MCF 10A (cell line): ENCODE results near the gene EXOC4. TPM values are rescaled to one million over a fixed set of nuclear protein-coding genes. Genes with fewer than 3 reads are reported as not detected.

Source experiments
- BruUV-seq: library from RNA; stranded (reverse); fragments of 400-500 nt; replicated peaks from 2 replicates; lab custom pipeline; 2021; lab: Mats Ljungman, UMichigan
- CTCF ChIA-PET: fragments of 300-600 bp; sonication (Branson Sonifier 250); formaldehyde crosslinking; extraction: SDS; loops from one replicate; lab custom pipeline; 2021; ENCODE audit warnings: antibody characterized with exemption, inconsistent platforms; lab: Yijun Ruan, JAX
- POLR2A ChIA-PET: fragments of 300-600, 350-650 bp; sonication (Branson Sonifier 250); formaldehyde crosslinking; extraction: SDS; loops from one replicate; lab custom pipeline; 2020; ENCODE audit warnings: antibody characterized with exemption, inconsistent platforms; lab: Yijun Ruan, JAX
- DNase-seq: peaks from one replicate; pipeline ENCODE4 v3.0.0-alpha.2; 2018; ENCODE audit not compliant: unreplicated experiment
- H3K27ac Mint-ChIP-seq: one replicate; pipeline ENCODE4 v1.8.0; 2022; ENCODE audit warnings: mild to moderate bottlenecking, low read depth, mixed read lengths; ENCODE audit not compliant: unreplicated experiment
- H3K27me3 Mint-ChIP-seq: one replicate; pipeline ENCODE4 v1.8.0; 2022; ENCODE audit warnings: mixed read lengths; ENCODE audit not compliant: insufficient read depth, unreplicated experiment
- H3K36me3 Mint-ChIP-seq: one replicate; pipeline ENCODE4 v1.8.0; 2022; ENCODE audit warnings: mild to moderate bottlenecking, moderate library complexity, mixed read lengths; ENCODE audit not compliant: insufficient read depth, unreplicated experiment
- H3K4me1 Mint-ChIP-seq: one replicate; pipeline ENCODE4 v1.8.0; 2022; ENCODE audit warnings: mixed read lengths; ENCODE audit not compliant: insufficient read depth, unreplicated experiment
- H3K4me3 Mint-ChIP-seq: one replicate; pipeline ENCODE4 v1.8.0; 2022; ENCODE audit warnings: mild to moderate bottlenecking, moderate library complexity, mixed read lengths; ENCODE audit not compliant: unreplicated experiment
- H3K9me3 Mint-ChIP-seq: one replicate; pipeline ENCODE4 v1.8.0; 2022; ENCODE audit warnings: mixed read lengths; ENCODE audit not compliant: unreplicated experiment
- intact Hi-C: fragments of 100-400 bp; cut with micrococcal nuclease; formaldehyde crosslinking; loops from 2 replicates; pipeline ENCODE4 v1.14.1; 2022
- total RNA-seq: library from RNA; stranded (reverse); gene quantifications from 2 replicates; pipeline ENCODE4 v1.2.3, GENCODE V29; 2022
- TF ChIP-seq, protein P1 (sequence below): fragments of 200-600 bp; IDR thresholded peaks from one replicate; pipeline ENCODE4 v1.8.0; 2022; ENCODE audit warnings: antibody characterized with exemption, mild to moderate bottlenecking; ENCODE audit not compliant: unreplicated experiment

The EXOC4 gene
- total RNA-seq, 1 experiment from 2014 or later = 105 TPM

DNA sequence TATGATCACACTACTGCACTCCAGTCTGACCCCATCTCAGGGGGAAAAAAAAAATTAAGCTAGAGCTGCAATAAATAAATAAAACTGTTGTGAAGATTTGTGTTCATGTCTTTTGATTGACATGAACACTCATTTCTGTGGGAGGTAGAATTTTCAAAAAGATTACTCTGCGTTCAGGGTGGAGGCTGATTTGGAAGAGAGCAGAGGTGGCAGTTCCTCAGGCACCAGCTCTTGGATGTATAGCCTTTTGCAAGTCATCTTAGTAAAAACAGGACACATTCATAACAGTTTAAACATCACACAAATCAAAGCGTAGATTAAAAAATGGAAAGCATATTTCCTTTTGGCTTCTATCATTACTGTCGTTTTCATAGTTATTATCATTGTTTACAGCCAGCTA, 630.7 kb downstream of the EXOC4 start:
- BruUV-seq = no TSS peak
- CTCF ChIA-PET = interaction anchor here (0.7 kb wide), 1 partner anchor 60 kb away, joined by 3 read pairs; no protein-coding TSS in a partner anchor
- intact Hi-C loops = no loop called here

DNA sequence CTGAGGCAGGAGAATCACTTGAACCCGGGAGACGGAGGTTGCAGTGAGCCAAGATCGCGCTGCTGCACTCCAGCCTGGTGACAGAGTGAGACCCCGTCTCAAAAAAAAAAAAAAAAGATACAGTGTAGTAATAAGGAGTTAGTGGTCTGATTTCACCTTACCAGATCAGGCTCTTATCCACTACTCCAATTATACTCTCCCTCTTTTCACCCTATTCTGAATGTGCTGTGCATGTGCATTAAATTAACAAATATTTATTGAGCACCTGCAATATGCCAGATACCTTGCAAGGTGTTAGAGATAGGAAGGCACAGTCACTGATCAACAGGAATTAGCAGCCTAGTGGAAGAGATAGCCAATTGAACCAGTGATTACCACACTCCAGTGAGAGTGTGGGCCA, 632.3 kb downstream of the EXOC4 start:
- Mint-ChIP-seq H3K4me3 (no peak overlapping the region), H3K27me3 (no peaks in the 10 kb centered on the region), H3K4me1 (peaks cover 7% of the 10 kb centered on the region), H3K36me3 (no peaks in the 10 kb centered on the region), H3K27ac (no peak overlapping the region), H3K9me3 (no peaks in the 10 kb centered on the region)
- no peak for DNase-seq
- no TSS peak for BruUV-seq
- ChIA-PET CTCF (interaction anchor here (0.7 kb wide), 1 partner anchor 1079 kb away, joined by 3 read pairs; no protein-coding TSS in a partner anchor), POLR2A (no interaction called here)
- TF ChIP-seq, protein P1, sequence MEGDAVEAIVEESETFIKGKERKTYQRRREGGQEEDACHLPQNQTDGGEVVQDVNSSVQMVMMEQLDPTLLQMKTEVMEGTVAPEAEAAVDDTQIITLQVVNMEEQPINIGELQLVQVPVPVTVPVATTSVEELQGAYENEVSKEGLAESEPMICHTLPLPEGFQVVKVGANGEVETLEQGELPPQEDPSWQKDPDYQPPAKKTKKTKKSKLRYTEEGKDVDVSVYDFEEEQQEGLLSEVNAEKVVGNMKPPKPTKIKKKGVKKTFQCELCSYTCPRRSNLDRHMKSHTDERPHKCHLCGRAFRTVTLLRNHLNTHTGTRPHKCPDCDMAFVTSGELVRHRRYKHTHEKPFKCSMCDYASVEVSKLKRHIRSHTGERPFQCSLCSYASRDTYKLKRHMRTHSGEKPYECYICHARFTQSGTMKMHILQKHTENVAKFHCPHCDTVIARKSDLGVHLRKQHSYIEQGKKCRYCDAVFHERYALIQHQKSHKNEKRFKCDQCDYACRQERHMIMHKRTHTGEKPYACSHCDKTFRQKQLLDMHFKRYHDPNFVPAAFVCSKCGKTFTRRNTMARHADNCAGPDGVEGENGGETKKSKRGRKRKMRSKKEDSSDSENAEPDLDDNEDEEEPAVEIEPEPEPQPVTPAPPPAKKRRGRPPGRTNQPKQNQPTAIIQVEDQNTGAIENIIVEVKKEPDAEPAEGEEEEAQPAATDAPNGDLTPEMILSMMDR = no peak
- intact Hi-C loops = no loop called here

More for the DNA sequence above, 630.7 kb downstream of the EXOC4 start:
- Mint-ChIP-seq H3K4me3 (no peak overlapping the region), H3K27ac (no peak overlapping the region), H3K4me1 (peaks cover 7% of the 10 kb centered on the region), H3K27me3 (no peaks in the 10 kb centered on the region), H3K9me3 (no peaks in the 10 kb centered on the region), H3K36me3 (no peaks in the 10 kb centered on the region)
- POLR2A ChIA-PET = no interaction called here
- no peak for DNase-seq
- TF ChIP-seq, protein P1 = no peak

DNA sequence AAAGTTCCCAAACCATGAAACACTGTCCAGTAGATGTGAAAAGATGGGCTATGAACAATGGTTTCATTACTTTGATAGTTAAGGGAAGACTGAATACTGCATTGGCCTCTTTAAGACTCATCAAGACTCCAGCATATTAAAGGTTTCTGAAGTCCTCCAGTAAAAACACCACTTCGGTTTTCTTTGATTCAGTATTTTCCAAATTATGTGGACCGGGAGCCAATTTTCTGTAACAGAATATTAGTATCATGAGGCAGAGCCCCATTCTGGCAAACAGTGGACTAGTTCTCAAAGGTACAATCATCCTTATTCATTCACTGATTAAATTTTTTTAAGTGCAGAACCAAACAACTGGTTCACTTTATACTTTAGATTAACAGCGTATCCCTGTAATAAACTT, 633.2 kb downstream of the EXOC4 start:
- no peak for DNase-seq
- intact Hi-C loops = no loop called here
- TF ChIP-seq, protein P1 = no peak
- H3K27me3 Mint-ChIP-seq = no peaks in the 10 kb centered on the region
- H3K9me3 Mint-ChIP-seq = no peaks in the 10 kb centered on the region
- no peaks in the 10 kb centered on the region for H3K36me3 Mint-ChIP-seq
- H3K4me3 Mint-ChIP-seq = no peak overlapping the region
- POLR2A ChIA-PET = no interaction called here
- BruUV-seq = no TSS peak
- CTCF ChIA-PET = no interaction called here
- H3K27ac Mint-ChIP-seq = no peak overlapping the region
- H3K4me1 Mint-ChIP-seq = peaks cover 7% of the 10 kb centered on the region

DNA sequence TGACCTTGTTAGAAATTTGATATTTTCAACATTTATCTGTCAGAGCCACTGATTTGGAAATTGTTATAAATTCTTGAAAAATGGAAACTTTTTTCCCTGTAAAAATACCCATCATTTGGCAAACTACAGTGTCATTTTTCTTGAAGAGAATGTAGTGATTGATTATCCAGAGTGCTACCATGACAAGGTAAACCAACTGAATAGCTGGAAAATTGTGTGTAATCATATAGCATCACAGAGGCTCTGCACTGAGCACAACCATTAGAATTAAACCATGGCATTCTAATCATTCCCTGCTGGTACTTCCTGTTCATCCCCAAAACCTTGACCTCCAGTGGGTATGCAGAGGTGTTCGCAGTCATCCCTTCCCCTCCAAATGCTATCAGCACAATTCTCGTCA, 633.9 kb downstream of the EXOC4 start:
- Mint-ChIP-seq H3K4me1 (peaks cover 7% of the 10 kb centered on the region), H3K27me3 (no peaks in the 10 kb centered on the region), H3K27ac (no peak overlapping the region), H3K36me3 (no peaks in the 10 kb centered on the region), H3K4me3 (no peak overlapping the region), H3K9me3 (no peaks in the 10 kb centered on the region)
- TF ChIP-seq, protein P1 = no peak
- no TSS peak for BruUV-seq
- ChIA-PET CTCF (no interaction called here), POLR2A (no interaction called here)
- no peak for DNase-seq
- intact Hi-C loops = no loop called here
